Measurements from ENCODE around the gene TCP10L.
A peak's percentile ranks its signal among the peaks of the same experiment; 100 is the strongest.
"Not testable (repeated sequence)": the region's sequence is repeated elsewhere in the genome, so short reads cannot be mapped to it uniquely, and the experiment has no call there.

The TCP10L gene

GRCh38 chr21:32554832-32555638 is 30.3 kb downstream of the TCP10L start:
- DNase-seq (ENCODE audit: low spot score), result no peak

- no peak for DNase-seq (ENCODE audit: low spot score)
Observed at GRCh38 chr21:32549886-32550285, 35.4 kb downstream of the TCP10L start.

- no peak for DNase-seq (ENCODE audit: low spot score)
Observed at GRCh38 chr21:32549440-32549839, 35.9 kb downstream of the TCP10L start.

GRCh38 chr21:32548978-32549377 is 36.3 kb downstream of the TCP10L start:
- no peak for DNase-seq (ENCODE audit: low spot score)

GRCh38 chr21:32547018-32547417 is 38.3 kb downstream of the TCP10L start:
- DNase-seq (ENCODE audit: low spot score), result no peak

GRCh38 chr21:32545948-32546441 is 39.3 kb downstream of the TCP10L start:
- no peak for DNase-seq (ENCODE audit: low spot score)

- no peak for DNase-seq (ENCODE audit: low spot score)
Observed at GRCh38 chr21:32544697-32545096, 40.6 kb downstream of the TCP10L start.

- DNase-seq (ENCODE audit: low spot score), result no peak
Observed at GRCh38 chr21:32543975-32544374, 41.3 kb downstream of the TCP10L start.

- DNase-seq (ENCODE audit: low spot score), result not testable (repeated sequence)
Observed at GRCh38 chr21:32543056-32543455, 42.3 kb downstream of the TCP10L start.

- DNase-seq (ENCODE audit: low spot score), result no peak
Observed at GRCh38 chr21:32539378-32539777, 45.9 kb downstream of the TCP10L start.

GRCh38 chr21:32538147-32538792 is 47.1 kb downstream of the TCP10L start:
- no peak for DNase-seq (ENCODE audit: low spot score)

GRCh38 chr21:32537569-32537881 is 47.8 kb downstream of the TCP10L start:
- DNase-seq (ENCODE audit: low spot score), result no peak

- no peak for DNase-seq (ENCODE audit: low spot score)
Observed at GRCh38 chr21:32535612-32536011, 49.7 kb downstream of the TCP10L start.

- no peak for DNase-seq (ENCODE audit: low spot score)
Observed at GRCh38 chr21:32534113-32534512, 51.2 kb downstream of the TCP10L start.

- DNase-seq (ENCODE audit: low spot score), result no peak
Observed at GRCh38 chr21:32533611-32534010, 51.7 kb downstream of the TCP10L start.

- DNase-seq (ENCODE audit: low spot score), result no peak
Observed at GRCh38 chr21:32533053-32533452, 52.3 kb downstream of the TCP10L start.

GRCh38 chr21:32532636-32533035 is 52.7 kb downstream of the TCP10L start:
- DNase-seq (ENCODE audit: low spot score), result no peak

GRCh38 chr21:32531561-32531960 is 53.8 kb downstream of the TCP10L start:
- DNase-seq (ENCODE audit: low spot score), result not testable (repeated sequence)

- not testable (repeated sequence) for DNase-seq (ENCODE audit: low spot score)
Observed at GRCh38 chr21:32530809-32531208, 54.5 kb downstream of the TCP10L start.

- DNase-seq (ENCODE audit: low spot score), result no peak
Observed at GRCh38 chr21:32529679-32530078, 55.6 kb downstream of the TCP10L start.

GRCh38 chr21:32525282-32525681 is 60.0 kb downstream of the TCP10L start:
- no peak for DNase-seq (ENCODE audit: low spot score)

GRCh38 chr21:32523988-32524719 is 61.2 kb downstream of the TCP10L start:
- DNase-seq (ENCODE audit: low spot score), result peak; percentile 63
